GM12801 (cell line): ENCODE measurements around the gene ABCB6.

Experiments used
- CTCF ChIP-seq: IDR thresholded peaks from one replicate; pipeline ENCODE4 v1.5.1; 2011; ENCODE audit warnings: control low read depth; ENCODE audit not compliant: insufficient read length; ENCODE audit errors: extremely low read depth

The ABCB6 gene

DNA sequence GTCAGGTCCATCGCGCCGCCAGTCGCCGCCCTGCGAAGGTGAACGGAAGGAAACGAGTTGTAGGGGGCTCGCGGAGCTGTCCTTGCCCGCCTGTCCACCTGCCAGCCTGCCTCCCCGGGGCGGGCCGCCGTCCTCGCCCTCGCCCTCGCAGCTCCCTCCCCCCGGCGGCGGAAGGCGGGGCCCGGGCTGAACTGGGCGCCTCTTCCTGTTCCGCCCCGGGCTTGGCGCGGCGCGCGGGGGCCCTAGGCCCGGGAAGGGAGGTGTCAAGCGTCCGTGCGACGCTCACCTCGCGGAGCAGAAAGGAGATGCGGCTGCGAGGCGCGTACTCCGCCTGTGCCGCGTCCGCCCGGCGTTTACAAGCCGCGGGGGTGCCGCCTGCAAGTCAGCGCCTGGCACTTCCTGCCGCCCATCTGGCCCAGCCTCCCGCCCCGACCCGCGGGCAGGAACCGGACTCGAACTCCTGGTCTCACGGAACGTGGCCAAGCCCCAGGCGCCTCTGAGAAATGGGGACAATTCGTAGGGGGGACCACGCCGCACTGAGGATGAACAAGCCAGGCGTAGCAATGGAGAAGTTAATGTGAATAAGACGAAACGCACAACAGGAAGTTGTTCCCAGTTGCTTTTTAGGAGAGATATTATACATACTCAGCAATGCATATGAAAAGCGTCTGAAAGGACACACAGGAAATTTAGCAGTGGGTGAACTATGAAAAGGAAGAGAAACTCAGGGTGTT is 41.8 kb downstream of the ABCB6 start, which contains the start of gene CNPPD1:
CNPPD1 (minus strand) TSS at position 108 of the 734 bp plus-strand sequence; CDS start at position 11, 97 bp downstream.
- no peak for TF ChIP-seq CTCF

DNA sequence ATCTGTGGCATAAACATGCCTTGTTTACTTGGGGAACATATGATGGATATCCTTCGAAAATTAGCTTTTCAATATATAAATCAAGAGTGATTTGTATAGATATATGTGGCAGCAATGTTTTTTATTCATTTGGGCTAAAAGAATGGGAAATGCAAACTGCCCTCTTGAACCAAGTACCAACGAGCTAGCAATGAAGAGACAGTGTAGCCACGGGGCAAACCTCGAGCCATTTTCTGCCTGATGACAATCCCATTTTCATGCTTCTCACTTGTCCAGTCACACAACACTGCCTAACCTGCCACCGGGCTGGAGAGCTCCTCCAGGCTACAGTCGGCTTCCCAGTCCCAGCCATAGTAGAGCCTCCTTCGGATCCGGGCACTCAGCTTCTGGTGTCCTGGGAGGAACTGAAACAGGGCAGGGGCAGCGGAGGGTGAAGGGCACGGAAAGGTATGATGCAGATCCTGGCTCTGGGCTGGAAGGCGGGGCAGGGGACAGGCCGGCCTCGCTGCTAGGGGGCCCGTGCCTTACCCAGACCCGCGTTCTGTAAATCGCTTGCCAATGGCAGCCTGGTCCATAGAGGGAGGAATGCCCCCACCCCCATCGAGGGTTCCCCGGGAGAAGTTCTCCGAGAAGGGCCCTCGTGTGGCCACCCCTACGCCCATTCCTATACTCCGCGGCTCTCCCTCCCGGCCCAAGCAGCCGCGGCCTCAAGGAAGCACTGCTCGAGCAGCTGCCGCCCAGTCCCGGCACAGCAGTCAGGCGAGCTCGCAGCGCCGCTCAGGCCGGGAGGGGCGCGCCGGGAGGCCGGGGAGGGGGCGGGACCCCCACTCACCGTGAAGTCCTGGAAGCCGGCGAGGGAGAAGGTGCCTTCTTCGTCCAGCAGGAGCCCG is 42.6 kb downstream of the ABCB6 start:
- no peak for TF ChIP-seq CTCF

DNA sequence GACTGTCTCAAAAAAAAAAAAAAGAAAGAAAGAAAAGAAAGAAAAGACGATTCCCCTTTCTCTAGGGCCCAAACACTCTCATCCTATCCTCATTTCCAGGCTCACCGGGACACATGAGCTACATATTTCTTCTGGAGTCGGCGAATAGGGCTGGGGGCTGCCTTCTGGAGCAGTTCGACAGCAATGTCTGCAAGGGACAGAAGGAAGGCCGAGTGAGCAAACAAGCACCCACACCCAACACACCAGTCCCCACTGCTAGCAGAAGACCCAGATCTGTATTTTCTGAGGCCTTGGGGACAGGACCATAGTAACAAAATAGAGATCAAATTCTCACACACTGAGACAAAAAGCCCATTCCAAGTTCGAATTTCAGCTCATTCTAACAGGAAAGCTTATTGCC is 43.3 kb downstream of the ABCB6 start:
- TF ChIP-seq CTCF, result no peak

- no peak for TF ChIP-seq CTCF
Observed at GRCh38 chr2:219174801-219175200, 44.0 kb downstream of the ABCB6 start.

DNA sequence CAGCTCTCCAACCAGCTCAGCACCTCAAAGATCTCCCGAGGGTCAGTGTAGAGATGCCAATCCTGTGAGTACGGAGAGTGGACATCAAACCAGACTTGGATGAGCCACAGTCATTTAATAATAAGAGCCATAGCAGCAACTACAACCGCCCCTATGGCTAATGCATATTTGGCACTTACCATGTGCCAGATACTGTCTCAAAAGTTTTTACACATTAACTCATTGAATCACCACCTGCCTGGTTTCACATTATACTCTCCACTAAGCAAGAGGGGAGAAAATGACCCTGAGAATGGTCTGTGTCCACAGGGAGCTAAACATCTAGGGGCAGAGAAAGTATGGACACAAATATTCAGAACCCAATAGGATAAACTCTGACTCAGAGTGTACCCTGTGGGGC is 44.6 kb downstream of the ABCB6 start:
- TF ChIP-seq CTCF, result no peak

- TF ChIP-seq CTCF, result no peak
Observed at GRCh38 chr2:219173176-219173575, 45.6 kb downstream of the ABCB6 start.
